Measurements from ENCODE around the gene CALY.

DNA sequence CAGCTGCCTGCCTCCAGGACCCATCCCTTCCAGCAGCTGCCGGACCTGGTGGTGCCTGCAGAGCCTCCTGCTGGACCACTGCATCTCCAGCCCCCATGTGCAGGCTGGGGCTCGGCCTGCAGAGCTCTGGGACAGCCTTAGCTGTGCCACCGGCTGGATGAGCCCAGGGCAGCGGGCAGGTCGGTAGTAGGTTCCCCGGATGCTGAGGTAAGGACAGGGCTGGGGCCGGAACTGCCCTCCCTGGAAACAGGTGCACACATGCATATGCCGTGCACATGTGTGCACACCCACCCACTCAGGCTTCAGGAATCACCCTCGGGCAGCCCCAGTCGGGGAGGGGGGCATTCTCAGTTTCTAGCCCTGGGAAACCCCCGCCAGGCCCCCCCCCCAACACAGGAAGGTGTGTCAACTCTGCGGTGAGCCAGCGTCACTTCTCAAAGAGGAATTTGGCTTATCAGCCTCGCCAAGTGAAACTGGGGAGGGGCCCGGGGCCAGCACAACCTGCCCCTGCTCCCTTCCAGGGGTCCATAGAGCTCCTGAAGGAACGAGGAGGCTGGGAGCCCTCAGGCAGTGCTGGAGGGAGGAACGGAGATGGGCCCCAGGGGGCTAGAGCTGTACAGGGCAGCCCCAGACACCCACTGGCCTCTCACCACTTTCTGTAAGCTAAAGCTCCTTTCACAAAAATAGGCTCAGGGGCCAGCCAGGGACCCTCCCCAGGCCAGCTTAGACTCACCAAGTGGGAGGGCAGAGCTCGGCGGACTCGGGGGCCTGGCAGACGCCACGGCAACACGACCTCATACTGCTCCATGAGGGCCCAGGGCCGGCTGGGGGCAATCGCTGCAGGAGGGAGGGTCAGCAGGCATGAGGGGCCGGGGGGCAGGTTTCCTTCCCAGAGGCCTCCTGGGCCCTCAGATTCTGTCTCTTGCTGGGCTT lies 61.7 kb downstream of the CALY start:
- TF ChIP-seq CTCF (IDR thresholded peaks at IDR 0.05; ENCODE audit: insufficient read depth, low read length, poor library complexity, severe bottlenecking) (no peak), EZH2phosphoT487 (conservative IDR thresholded peaks at IDR 0.05; ENCODE audit: low read length) (no peak)
